DMS153 (cell line): ENCODE results near the gene SPATA4.
"Not testable (repeated sequence)": the region's sequence is repeated elsewhere in the genome, so short reads cannot be mapped to it uniquely, and the experiment has no call there.

Source experiments
- DNase-seq: peaks from one replicate; lab custom pipeline; 2025; lab: John Stamatoyannopoulos, UW

SPATA4 gene

DNA sequence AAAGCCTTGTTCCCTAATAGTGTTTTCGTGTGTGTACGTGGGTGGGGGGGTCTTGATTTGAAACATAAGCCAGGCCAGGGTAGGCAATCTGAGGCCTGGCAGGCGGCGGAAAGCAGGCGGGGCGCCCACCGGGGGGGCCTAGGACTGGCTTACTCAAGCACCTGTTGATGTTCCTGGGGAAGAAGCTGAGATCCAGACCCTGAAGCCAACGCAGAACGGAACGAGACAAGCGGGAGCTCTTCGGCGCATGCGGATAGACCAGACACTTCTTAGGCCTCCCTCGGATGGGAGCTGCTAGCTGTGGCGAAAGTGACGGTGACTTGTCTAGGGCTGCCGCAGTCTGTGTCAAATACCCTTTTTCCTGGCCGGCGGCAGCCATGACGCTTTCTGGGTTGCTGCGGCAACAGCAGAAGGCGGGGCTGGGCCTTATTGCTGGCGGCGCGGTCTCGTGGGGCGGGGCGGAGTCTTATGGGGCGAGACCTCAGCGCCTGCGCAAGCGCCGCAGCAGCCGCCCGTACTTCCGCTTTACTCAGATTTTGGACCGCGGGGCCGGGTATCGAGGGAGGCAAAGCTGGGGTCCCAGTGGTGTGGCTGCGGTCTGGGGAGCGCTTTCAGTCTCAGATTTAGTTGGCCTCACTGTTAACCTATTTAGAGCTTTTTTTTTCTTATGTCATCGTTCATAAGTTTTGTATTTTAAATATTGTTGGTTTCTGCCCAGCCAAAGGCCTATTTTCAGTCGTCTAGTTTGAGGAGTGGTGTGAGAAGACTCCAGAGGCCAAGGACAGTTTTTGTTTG is at the start of gene SPATA4:
SPATA4 (minus strand) TSS at position 402 of the 795 bp plus-strand sequence; CDS start at position 379, 23 bp downstream.
- DNase-seq: peak; percentile 91

GRCh38 chr4:176242764-176243347 is 47.5 kb upstream of the SPATA4 start:
- no peak for DNase-seq

DNA sequence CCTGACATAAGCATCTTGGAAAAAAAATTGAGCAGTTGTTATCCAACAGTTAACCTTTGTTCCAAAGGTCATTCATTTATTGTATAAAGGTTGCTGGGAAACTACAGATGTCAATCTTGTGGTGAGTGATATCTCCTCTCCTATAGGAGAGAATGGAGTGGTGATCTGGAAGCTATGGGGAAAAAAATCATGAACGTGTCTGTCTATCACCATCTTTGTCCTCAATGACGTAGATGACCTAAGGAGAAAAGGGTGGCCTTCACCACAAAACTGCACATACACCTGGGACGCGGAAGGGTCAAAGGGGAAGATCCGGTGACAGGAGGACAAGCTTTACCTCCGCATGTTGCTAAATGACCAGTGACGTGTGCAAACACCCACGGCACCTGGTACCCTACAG is 46.3 kb upstream of the SPATA4 start:
- no peak for DNase-seq

DNA sequence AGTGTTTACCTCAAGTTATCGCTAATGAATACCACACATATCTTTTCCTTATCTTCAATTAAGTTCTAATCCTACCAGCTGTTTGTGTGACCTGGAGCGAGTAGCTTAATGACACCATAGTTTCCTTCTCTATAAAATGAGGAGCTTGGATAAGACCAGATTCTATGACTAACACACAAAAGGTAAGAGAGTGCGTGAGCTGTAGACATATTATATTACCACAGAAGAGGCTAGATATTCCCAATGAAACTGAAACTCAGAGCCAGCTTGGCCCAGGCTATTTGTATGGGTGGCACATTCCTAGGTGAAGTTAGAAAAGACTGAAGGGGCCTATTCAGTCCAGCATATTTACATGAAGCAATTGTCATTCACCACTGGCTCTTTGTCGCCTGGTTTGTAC is 43.4 kb upstream of the SPATA4 start:
- DNase-seq: no peak

GRCh38 chr4:176238157-176238610 is 42.8 kb upstream of the SPATA4 start:
- DNase-seq: no peak

- DNase-seq: no peak
Observed at GRCh38 chr4:176236946-176237345, 41.6 kb upstream of the SPATA4 start.

DNA sequence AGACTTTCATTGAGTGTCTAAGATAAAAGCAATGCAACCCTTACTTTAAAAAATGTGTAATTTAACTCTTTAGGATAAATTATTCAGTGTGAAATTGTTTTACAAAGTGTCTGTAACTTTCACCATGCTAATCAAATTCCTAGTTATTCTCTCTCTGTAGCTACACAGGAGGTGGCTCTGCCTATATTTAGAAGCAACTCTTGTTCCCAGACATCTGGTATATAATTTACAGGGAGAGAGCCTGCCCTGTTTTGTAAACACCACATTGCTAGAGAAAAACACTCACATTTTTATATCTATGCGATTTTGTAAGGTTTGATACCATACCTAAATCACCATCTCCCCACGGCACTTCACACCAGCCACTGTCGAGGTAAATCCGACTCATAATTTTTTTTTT is 35.5 kb upstream of the SPATA4 start:
- no peak for DNase-seq

DNA sequence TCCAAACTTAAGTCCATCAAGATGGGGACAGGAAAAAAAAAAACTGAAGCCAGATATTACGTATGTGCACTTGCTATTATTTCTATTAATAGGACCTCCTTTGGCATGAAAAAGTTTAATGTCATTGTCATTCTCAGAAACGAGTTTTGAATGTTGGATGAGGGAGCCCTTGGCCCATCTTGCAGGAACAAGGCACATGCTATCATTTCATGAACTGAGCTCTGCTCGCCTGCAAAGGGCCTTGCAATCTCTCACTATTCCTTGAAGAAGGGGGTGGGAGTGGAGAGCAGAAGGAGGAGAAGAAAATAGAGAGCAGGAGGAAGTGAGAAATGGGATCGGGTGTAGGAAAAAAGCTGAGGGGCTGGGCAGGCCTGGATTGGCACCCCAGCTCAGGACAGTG is 34.3 kb upstream of the SPATA4 start:
- no peak for DNase-seq

DNA sequence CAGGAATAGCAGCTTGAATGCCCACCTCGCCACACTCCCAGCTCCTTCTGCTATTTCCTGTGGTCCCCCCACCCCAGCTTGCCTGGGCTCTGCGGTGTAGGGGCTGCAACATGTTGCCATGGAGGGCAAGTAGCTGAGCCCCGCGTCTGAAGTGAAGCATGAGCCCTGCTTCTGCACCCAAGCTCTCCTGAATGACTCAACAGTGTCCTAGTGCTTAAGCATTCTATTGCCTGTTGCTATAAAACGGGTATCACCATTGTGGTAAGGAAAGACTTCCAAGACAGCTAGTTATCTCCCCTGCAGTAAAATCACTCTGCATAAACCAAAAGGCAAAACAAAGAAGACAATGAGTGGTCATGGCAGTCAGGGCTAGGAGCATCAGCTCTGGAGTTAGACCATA is 31.4 kb upstream of the SPATA4 start:
- no peak for DNase-seq

GRCh38 chr4:176223561-176223960 is 28.2 kb upstream of the SPATA4 start:
- DNase-seq: no peak

DNA sequence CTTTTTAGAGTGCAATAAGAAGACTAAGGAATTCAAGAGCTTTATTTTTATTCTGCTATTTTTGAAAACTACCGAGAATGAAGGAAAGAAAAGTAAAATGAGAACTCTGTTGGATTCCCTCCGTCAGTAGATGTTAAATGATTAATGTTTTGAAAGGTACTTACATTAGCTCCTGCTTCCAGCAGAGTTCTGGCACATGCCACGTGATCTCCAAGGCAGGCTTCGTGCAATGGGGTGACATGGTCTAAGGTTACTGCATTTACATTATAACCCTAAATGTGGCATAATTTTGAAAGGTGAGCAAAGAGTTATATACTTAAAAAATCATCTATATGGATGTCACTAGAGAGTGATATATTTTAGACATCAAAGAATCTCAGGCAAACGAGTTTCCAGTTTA is 26.8 kb upstream of the SPATA4 start:
- no peak for DNase-seq

DNA sequence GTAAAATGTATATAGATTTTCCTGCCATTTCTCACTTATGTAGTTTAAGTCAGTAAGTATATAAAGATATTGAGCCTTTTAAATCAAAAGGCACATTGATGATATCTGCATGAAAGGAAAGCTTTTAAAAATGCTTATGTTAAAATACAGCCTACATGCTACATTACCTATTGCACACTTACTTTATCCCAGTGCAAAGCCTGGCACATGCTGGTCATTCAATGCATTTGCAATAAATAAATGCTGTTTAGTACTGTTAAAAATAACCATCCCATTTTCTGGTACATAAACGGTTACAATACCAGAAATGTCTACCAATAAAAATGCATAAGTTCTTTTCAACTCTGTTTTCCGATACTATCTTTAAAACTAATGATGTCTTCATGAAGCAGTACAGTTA is 22.1 kb upstream of the SPATA4 start:
- DNase-seq: no peak

DNA sequence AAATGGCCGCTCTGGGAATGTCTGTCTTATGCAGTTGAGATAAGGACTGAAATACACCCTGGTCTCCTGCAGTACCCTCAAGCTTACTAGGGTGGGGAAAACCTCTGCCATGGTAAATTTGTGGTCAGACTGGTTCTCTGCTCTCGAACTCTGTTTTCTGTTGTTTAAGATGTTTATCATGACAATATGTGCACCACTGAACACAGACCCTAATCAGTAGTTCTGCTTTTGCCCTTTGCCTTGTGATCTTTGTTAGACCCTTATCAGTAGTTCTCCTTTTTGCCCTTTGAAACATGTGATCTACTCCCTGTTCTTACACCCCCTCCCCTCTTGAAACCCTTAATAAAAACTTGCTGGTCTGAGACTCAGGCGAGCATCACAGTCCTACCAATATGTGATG is 17.0 kb upstream of the SPATA4 start:
- not testable (repeated sequence) for DNase-seq

- DNase-seq: no peak
Observed at GRCh38 chr4:176210579-176211296, 15.4 kb upstream of the SPATA4 start.

GRCh38 chr4:176210101-176210500 is 14.7 kb upstream of the SPATA4 start:
- DNase-seq: no peak

DNA sequence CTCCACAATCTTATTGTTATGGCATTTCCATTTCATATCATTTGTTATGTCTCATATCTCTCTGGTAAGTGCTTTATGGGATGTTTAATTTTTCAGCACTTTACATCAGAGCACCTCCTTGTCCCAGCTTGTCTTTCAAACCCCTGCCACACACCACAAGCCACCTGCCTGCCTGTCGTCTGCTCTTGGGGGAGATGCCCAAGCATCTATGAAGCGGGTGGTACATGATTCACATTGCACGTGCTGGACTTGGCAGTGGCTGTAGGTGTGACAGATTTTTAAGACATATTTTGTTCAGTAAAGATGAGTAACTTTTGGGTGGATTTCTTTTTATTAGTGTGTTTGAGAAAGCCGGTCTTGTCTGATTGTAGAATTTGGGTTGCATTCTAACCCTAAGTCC is 14.2 kb upstream of the SPATA4 start:
- DNase-seq: no peak

DNA sequence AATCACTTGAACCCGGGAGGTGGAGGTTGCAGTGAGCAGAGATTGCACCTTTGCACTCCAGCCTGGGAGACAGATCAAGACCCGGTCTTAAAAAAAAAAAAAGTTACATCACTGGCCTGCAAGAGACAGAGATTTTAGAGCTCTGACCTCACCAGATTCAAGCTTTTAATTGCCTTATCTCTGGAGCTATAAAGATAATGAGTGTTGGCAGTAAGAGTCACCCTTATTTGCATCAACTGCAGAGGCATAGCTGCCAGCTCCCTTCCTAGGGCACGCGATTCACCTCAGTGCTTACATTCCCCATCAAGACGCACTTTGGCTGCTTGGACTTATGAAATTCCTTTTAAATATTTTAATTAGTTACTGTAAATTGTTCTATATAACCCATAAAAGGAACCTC is 12.5 kb upstream of the SPATA4 start:
- DNase-seq: no peak

GRCh38 chr4:176205299-176205698 is 9.9 kb upstream of the SPATA4 start:
- no peak for DNase-seq

DNA sequence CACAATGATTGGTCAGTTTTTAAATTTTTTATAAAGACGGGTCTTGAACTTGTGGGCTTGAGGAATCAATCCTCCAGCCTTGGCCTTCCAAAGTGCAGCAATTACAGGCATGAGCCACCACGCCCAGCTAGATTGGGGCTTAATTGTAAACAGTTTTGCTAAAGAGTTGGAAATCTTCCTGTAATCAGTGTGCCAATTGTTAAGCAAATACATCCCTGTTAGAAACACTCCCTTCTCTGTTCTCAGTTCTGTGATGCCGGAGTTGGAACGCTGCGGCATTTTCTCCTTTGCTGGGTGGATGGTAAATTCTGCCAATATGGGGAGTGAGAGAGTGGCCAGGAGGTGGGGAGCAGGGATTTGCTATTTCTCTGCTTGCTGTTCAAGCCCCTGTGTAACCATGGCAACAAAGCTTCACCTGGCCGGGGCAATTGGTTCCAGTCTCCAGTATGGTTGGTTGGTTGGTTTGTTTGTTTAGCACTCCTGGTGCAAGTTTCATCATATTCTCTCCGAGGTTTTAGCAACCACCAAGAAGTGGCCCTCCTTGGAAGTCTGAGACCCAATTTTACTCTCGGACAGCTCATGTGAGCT is 3.0 kb upstream of the SPATA4 start:
- DNase-seq: peak; percentile 57

DNA sequence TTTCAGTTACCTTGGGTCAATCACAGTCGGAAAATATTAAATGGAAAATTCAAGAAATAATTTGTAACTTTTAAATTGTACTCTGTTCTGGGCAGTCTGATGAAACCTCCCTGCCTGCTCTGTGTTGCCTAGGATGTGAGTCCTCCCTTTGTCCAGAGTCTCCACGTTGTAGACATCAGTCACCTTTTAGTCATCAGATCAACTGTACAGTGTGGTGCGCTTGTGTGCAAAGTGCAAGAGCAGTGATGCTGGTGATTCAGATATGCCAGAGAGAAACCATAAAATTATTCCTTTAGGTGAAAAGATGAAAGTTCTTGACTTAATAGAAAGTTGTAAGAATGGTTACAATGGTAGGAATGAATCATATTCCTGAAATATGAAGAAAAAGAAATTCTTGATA is 1.4 kb downstream of the SPATA4 start:
- DNase-seq: no peak

DNA sequence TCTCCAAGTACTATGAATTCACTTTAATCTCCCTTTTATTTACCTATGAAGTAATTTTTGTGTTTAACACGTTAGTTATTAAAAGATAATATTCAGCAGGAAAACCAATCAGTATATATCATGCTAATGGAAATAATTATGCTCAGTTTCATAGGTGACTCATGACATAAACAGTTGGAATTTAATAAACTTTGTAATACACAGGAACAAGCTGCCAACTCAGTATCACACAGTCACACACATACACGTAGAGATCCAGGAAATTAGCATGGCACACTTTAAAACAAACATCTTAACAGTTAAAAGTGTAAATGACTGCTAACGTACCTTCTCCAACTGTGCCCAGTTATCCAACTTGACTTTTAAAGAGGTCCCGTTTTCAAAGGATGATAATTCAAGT is 2.3 kb downstream of the SPATA4 start:
- DNase-seq: no peak

- peak; percentile 90 for DNase-seq
Observed at GRCh38 chr4:176191974-176192373, 3.4 kb downstream of the SPATA4 start.
